Uterus (tissue), 4 donors: ENCODE data around the gene PCLAF. TPM values are rescaled to one million over a fixed set of nuclear protein-coding genes. Genes with fewer than 3 reads are reported as not detected.

Source experiments
- DNase-seq, 2 donors: peaks; one replicate each; pipeline ENCODE4 v3.0.0-alpha.2; 2019 to 2020
- H3K27ac ChIP-seq, 2 donors: fragments of 200-600 bp; sonication (generic); 1 replicate in 1 of 2; 2 replicates in 1 of 2; pipeline ENCODE4 v1.5.1; 2016 to 2018
- H3K27me3 ChIP-seq, 2 donors: fragments of 200-600 bp; sonication (generic); one replicate each; pipeline ENCODE4 v1.5.1; 2018 to 2019; ENCODE audit warnings: control low read depth in 1 of 2
- H3K36me3 ChIP-seq, 2 donors: fragments of 200-600 bp; sonication (generic); one replicate each; pipeline ENCODE4 v1.5.1; 2019; ENCODE audit warnings: control low read depth in 1 of 2
- H3K4me1 ChIP-seq, 2 donors: fragments of 200-600 bp; sonication (generic); one replicate each; pipeline ENCODE4 v1.5.1; 2018 to 2019; ENCODE audit warnings: control low read depth in 1 of 2
- H3K4me3 ChIP-seq, 2 donors: fragments of 200-600 bp; sonication (generic); 1 replicate in 1 of 2; 2 replicates in 1 of 2; pipeline ENCODE4 v1.5.1; 2018 to 2019; ENCODE audit warnings: mild to moderate bottlenecking in 1 of 2
- H3K9me3 ChIP-seq, 2 donors: fragments of 200-600 bp; sonication (generic); one replicate each; pipeline ENCODE4 v1.5.1; 2019; ENCODE audit warnings: control low read depth in 1 of 2
- POLR2A ChIP-seq, 2 donors: fragments of 450-650 bp; IDR thresholded peaks; one replicate each; pipeline ENCODE4 v1.6.1; 2016; ENCODE audit warnings: antibody characterized with exemption in 2 of 2, mild to moderate bottlenecking in 1 of 2, moderate library complexity in 1 of 2
- intact Hi-C: fragments of 100-400 bp; cut with DNase I; formaldehyde crosslinking; loops from one replicate; pipeline ENCODE4 v1.15.1; 2023; ENCODE audit warnings: low total_unique reads
- total RNA-seq, 4 donors: library from RNA; depleted of rRNA in 3 of 4; stranded (reverse); fragments of >200 nt in 3 of 4; gene quantifications; one replicate each; pipeline versions ENCODE4 v1.1.0 to v1.2.4, GENCODE V29; 2014 to 2023
- TF ChIP-seq, protein P1 (sequence below), 4 experiments: fragments of 200-600 bp in 2 of 4; fragments of 450-650 bp in 2 of 4; sonication (generic) in 2 of 4; IDR thresholded peaks; one replicate each; pipeline ENCODE4 v1.5.1; 2016 to 2019; ENCODE audit warnings: antibody characterized with exemption in 4 of 4, mild to moderate bottlenecking in 2 of 4, moderate library complexity in 1 of 4
- donor health status: DM: yes; HTN: yes; CAD: no.

The PCLAF gene
- total RNA-seq, 4 donors from 2014 or later, result 22.7 TPM; not detected in 3

GRCh38 chr15:64425221-64425620, 44.0 kb upstream of the PCLAF start:
- no peak for DNase-seq
- H3K36me3 ChIP-seq, result peaks cover 0 to 2% of the 10 kb centered on the region in 2 donors
- no peaks in the 10 kb centered on the region for H3K27me3 ChIP-seq
- H3K9me3 ChIP-seq, result no peaks in the 10 kb centered on the region
- no peak overlapping the region for H3K4me3 ChIP-seq
- intact Hi-C loops, result loop anchor here (5.0 kb wide), 1 partner anchor 257 kb away; no protein-coding TSS in a partner anchor
- no peak overlapping the region for H3K27ac ChIP-seq
- TF ChIP-seq, protein P1, sequence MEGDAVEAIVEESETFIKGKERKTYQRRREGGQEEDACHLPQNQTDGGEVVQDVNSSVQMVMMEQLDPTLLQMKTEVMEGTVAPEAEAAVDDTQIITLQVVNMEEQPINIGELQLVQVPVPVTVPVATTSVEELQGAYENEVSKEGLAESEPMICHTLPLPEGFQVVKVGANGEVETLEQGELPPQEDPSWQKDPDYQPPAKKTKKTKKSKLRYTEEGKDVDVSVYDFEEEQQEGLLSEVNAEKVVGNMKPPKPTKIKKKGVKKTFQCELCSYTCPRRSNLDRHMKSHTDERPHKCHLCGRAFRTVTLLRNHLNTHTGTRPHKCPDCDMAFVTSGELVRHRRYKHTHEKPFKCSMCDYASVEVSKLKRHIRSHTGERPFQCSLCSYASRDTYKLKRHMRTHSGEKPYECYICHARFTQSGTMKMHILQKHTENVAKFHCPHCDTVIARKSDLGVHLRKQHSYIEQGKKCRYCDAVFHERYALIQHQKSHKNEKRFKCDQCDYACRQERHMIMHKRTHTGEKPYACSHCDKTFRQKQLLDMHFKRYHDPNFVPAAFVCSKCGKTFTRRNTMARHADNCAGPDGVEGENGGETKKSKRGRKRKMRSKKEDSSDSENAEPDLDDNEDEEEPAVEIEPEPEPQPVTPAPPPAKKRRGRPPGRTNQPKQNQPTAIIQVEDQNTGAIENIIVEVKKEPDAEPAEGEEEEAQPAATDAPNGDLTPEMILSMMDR (IDR thresholded peaks at IDR 0.05), result no peak
- no peak for TF ChIP-seq POLR2A (IDR thresholded peaks at IDR 0.05)
- peaks cover 0 to 5% of the 10 kb centered on the region in 2 donors for H3K4me1 ChIP-seq

- TF ChIP-seq, protein P1 (IDR thresholded peaks at IDR 0.05), result no peak
- no peak for TF ChIP-seq POLR2A (IDR thresholded peaks at IDR 0.05)
- DNase-seq, result no peak
- H3K36me3 ChIP-seq, result peaks cover 0 to 2% of the 10 kb centered on the region in 2 donors
- H3K4me1 ChIP-seq, result no peaks in the 10 kb centered on the region
- intact Hi-C loops, result no loop called here
- no peak overlapping the region for H3K27ac ChIP-seq
- H3K9me3 ChIP-seq, result no peaks in the 10 kb centered on the region
- no peak overlapping the region for H3K4me3 ChIP-seq
- H3K27me3 ChIP-seq, result no peaks in the 10 kb centered on the region
Measured at GRCh38 chr15:64423970-64424369, 42.7 kb upstream of the PCLAF start.

GRCh38 chr15:64422697-64423096, 41.5 kb upstream of the PCLAF start:
- Histone ChIP-seq H3K27ac (no peak overlapping the region), H3K4me1 (no peaks in the 10 kb centered on the region), H3K9me3 (no peaks in the 10 kb centered on the region), H3K36me3 (peaks cover 0 to 2% of the 10 kb centered on the region in 2 donors), H3K4me3 (no peak overlapping the region), H3K27me3 (no peaks in the 10 kb centered on the region)
- TF ChIP-seq POLR2A (IDR thresholded peaks at IDR 0.05), result no peak
- TF ChIP-seq, protein P1 (IDR thresholded peaks at IDR 0.05), result no peak
- intact Hi-C loops, result no loop called here
- no peak for DNase-seq

DNA sequence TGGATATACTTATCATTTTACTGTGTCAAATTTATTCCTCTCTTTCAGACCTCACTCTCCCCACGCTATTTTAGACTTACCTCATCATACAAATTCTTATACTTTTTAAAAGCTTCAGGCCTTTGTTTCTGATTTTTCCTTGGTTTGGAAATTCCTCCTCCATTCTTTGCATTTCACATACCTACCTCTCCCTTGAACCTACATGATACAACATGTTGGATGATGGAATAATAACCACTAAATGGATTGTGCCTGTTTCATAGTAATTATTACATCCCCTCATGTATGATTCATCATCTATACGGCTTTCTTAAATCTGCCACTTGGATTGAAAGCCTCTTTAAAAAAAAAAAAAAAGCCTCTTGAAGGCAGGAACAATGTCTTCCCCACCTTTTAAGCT, 31.0 kb upstream of the PCLAF start:
- no peaks in the 10 kb centered on the region for H3K4me1 ChIP-seq
- H3K27me3 ChIP-seq, result no peaks in the 10 kb centered on the region
- H3K27ac ChIP-seq, result no peak overlapping the region
- intact Hi-C loops, result no loop called here
- no peak for DNase-seq
- no peaks in the 10 kb centered on the region for H3K36me3 ChIP-seq
- H3K4me3 ChIP-seq, result no peak overlapping the region
- TF ChIP-seq, protein P1 (IDR thresholded peaks at IDR 0.05), result no peak
- no peak for TF ChIP-seq POLR2A (IDR thresholded peaks at IDR 0.05)
- H3K9me3 ChIP-seq, result no peaks in the 10 kb centered on the region

DNA sequence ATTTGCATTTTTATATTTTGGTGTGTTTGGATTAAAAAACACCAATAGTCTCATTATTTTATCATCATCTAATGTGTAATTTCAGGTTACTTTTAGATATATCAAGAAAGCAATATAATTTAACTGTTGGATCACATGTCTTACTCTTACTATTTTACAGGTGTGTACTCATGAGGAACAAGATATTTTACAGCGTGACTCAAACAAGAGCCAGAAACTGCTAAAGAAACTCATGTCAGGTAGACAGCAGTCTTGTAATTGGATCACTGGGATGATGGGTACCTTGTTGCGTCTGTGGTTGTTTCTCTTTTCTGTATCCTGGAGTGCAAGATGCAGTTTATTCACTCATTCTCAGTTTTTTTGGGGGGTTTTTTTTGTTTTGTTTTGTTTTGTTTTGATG, 19.3 kb upstream of the PCLAF start:
- intact Hi-C loops, result no loop called here
- Histone ChIP-seq H3K27ac (no peak overlapping the region), H3K9me3 (no peaks in the 10 kb centered on the region), H3K36me3 (no peaks in the 10 kb centered on the region), H3K4me1 (no peaks in the 10 kb centered on the region), H3K27me3 (no peaks in the 10 kb centered on the region), H3K4me3 (no peak overlapping the region)
- no peak for DNase-seq
- TF ChIP-seq, protein P1 (IDR thresholded peaks at IDR 0.05), result no peak
- no peak for TF ChIP-seq POLR2A (IDR thresholded peaks at IDR 0.05)
